ENCODE measurements around the gene SULT1C2.
"Not testable (repeated sequence)": the region's sequence is repeated elsewhere in the genome, so short reads cannot be mapped to it uniquely, and the experiment has no call there.

Gene SULT1C2

GRCh38 chr2:108288534-108289106, at the start of gene SULT1C2:
Gene SULT1C2 (plus strand): TSS chr2:108288895. CDS start chr2:108293668, 4,773 bp downstream.
- no peak for DNase-seq (ENCODE audit: low read depth)

GRCh38 chr2:108239786-108240185, 48.9 kb upstream of the SULT1C2 start, which contains the start of gene SULT1C3:
Gene SULT1C3 (plus strand): TSS chr2:108239968. CDS start chr2:108247195, 7,227 bp downstream.
- no peak for DNase-seq (ENCODE audit: low read depth)

GRCh38 chr2:108240966-108241365, 47.7 kb upstream of the SULT1C2 start:
- no peak for DNase-seq (ENCODE audit: low read depth)

- DNase-seq (ENCODE audit: low read depth) = peak; percentile 27
These were observed 45.1 kb upstream of the SULT1C2 start for GRCh38 chr2:108243566-108243965.

GRCh38 chr2:108244667-108245414, 43.9 kb upstream of the SULT1C2 start:
- no peak for DNase-seq (ENCODE audit: low read depth)

GRCh38 chr2:108253106-108253505, 35.6 kb upstream of the SULT1C2 start:
- DNase-seq (ENCODE audit: low read depth) = no peak

GRCh38 chr2:108257757-108258331, 30.9 kb upstream of the SULT1C2 start:
- DNase-seq (ENCODE audit: low read depth) = no peak

- DNase-seq (ENCODE audit: low read depth) = no peak
These were observed 27.9 kb upstream of the SULT1C2 start for GRCh38 chr2:108260773-108261172.

GRCh38 chr2:108262036-108262435, 26.7 kb upstream of the SULT1C2 start:
- DNase-seq (ENCODE audit: low read depth) = no peak

GRCh38 chr2:108263401-108263800, 25.3 kb upstream of the SULT1C2 start:
- DNase-seq (ENCODE audit: low read depth) = no peak

- DNase-seq (ENCODE audit: low read depth) = no peak
These were observed 22.5 kb upstream of the SULT1C2 start for GRCh38 chr2:108266218-108266617.

- no peak for DNase-seq (ENCODE audit: low read depth)
These were observed 21.6 kb upstream of the SULT1C2 start for GRCh38 chr2:108267101-108267500.

GRCh38 chr2:108268001-108268400, 20.7 kb upstream of the SULT1C2 start:
- DNase-seq (ENCODE audit: low read depth) = peak; percentile 28

GRCh38 chr2:108270346-108270745, 18.3 kb upstream of the SULT1C2 start:
- no peak for DNase-seq (ENCODE audit: low read depth)

- DNase-seq (ENCODE audit: low read depth) = no peak
These were observed 17.8 kb upstream of the SULT1C2 start for GRCh38 chr2:108270768-108271506.

- DNase-seq (ENCODE audit: low read depth) = peak; percentile 59
These were observed 16.9 kb upstream of the SULT1C2 start for GRCh38 chr2:108271691-108272253.

GRCh38 chr2:108278631-108279030, 10.1 kb upstream of the SULT1C2 start:
- no peak for DNase-seq (ENCODE audit: low read depth)

- DNase-seq (ENCODE audit: low read depth) = no peak
These were observed 9.2 kb upstream of the SULT1C2 start for GRCh38 chr2:108279468-108279867.

- no peak for DNase-seq (ENCODE audit: low read depth)
These were observed 8.2 kb upstream of the SULT1C2 start for GRCh38 chr2:108280466-108280865.

- DNase-seq (ENCODE audit: low read depth) = not testable (repeated sequence)
These were observed 4.1 kb upstream of the SULT1C2 start for GRCh38 chr2:108284566-108284965.

- DNase-seq (ENCODE audit: low read depth) = no peak
These were observed 3.1 kb upstream of the SULT1C2 start for GRCh38 chr2:108285616-108286015.

GRCh38 chr2:108287169-108287568, 1.5 kb upstream of the SULT1C2 start:
- no peak for DNase-seq (ENCODE audit: low read depth)

Measured in fibroblast of the conjunctiva (primary cell).